Measurements from ENCODE around the gene PCDHB5. TPM values are rescaled to one million over a fixed set of nuclear protein-coding genes. Genes with fewer than 3 reads are reported as not detected.

Gene PCDHB5
- total and polyA plus RNA-seq, 2 of the 4 experiments (the other 2 are of a cell fraction), result 0.18 to 0.32 TPM

DNA sequence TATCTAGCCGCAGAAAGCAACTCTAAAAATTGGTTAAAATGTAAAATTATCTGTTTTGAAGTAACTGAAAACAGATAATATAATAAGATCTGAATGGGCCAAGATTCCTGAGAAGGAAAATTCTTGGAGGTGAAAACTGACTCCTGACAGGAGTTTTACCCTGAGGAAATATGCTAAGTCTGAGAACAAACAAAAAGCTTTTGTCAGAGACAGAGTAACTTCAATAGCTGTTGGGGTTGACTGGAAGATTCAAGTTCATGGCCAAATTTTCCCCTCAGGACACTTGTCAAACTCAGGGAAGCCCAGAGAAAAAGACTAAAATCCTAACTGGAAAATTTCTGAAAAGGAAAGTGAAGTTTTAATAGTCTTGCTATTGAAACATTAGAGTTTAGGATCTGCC, 7.7 kb upstream of the PCDHB5 start:
- no peak overlapping the region for H2BK15ac ChIP-seq (ENCODE audit: low read depth, low read length)
- H4K20me1 ChIP-seq (ENCODE audit: insufficient read depth, low read length), result no peaks in the 10 kb centered on the region
- no peak overlapping the region for H3K14ac ChIP-seq (replicated peaks; ENCODE audit: low read depth, low read length)
- DNase-seq, result no peak
- no peak overlapping the region for H3K4me2 ChIP-seq (ENCODE audit: low read depth, low read length)
- H2BK20ac ChIP-seq (ENCODE audit: low read depth, low read length), result no peak overlapping the region
- WGBS, 2 experiments (ENCODE audit: extremely low coverage in 2 of 2, insufficient read length in 1 of 2), result no CpG with 5 or more reads among the region's 1 CpG
- no peak overlapping the region for H2BK120ac ChIP-seq (ENCODE audit: low read depth, low read length)
- no peak overlapping the region for H4K91ac ChIP-seq (ENCODE audit: insufficient read depth, low read depth, low read length)
- dilution Hi-C loops (cut with HindIII; ENCODE audit: low sequenced_read_pairs, unreplicated experiment), result no loop called here
- no peak overlapping the region for H2AK9ac ChIP-seq (replicated peaks; ENCODE audit: low read depth, low read length, poor library complexity)
- no peak overlapping the region for H2AK5ac ChIP-seq (ENCODE audit: low read depth, low read length)
- no peaks in the 10 kb centered on the region for H3K36me3 ChIP-seq (ENCODE audit: control insufficient read depth, insufficient read depth, low read length)
- no peaks in the 10 kb centered on the region for H3K79me1 ChIP-seq (ENCODE audit: low read depth in 1 of 2, low read length in 2 of 2)
- no TSS peak for BruUV-seq (replicated peaks)
- H4K5ac ChIP-seq (ENCODE audit: low read depth, low read length), result no peak overlapping the region
- no peak for ATAC-seq (ENCODE audit: low read depth)
- no peak overlapping the region for H2BK5ac ChIP-seq (ENCODE audit: low read depth, low read length, poor library complexity, severe bottlenecking)
- H3K27me3 ChIP-seq (ENCODE audit: control insufficient read depth, insufficient read depth, low read length), result no peaks in the 10 kb centered on the region
- H4K8ac ChIP-seq (ENCODE audit: low read depth in 2 of 2, low read length in 2 of 2), result no peak overlapping the region
- no peak overlapping the region for H3K56ac ChIP-seq (ENCODE audit: extremely low read depth, insufficient read depth, low read length)
- no peak overlapping the region for H3K9ac ChIP-seq (ENCODE audit: low read depth, low read length)
- H3K4ac ChIP-seq (ENCODE audit: low read depth, low read length), result no peak overlapping the region
- POLR2A ChIA-PET (ENCODE audit: unreplicated experiment), result no interaction called here
- no peak overlapping the region for H3K23ac ChIP-seq (ENCODE audit: low read depth, low read length)
- no peak overlapping the region for H2AFZ ChIP-seq (replicated peaks; ENCODE audit: low read length, poor library complexity)
- H3K18ac ChIP-seq (ENCODE audit: low read depth, low read length), result no peak overlapping the region
- no peak overlapping the region for H3K27ac ChIP-seq (ENCODE audit: insufficient read depth, low read length)
- CTCF ChIA-PET, result interaction anchor here (0.5 kb wide), 1 partner anchor 104 kb away, joined by 4 read pairs; no protein-coding TSS in a partner anchor
- no peak for TF ChIP-seq RAD21 (IDR thresholded peaks at IDR 0.05; ENCODE audit: low read length)
- H3K9me1 ChIP-seq (ENCODE audit: insufficient read depth, low read length), result no peaks in the 10 kb centered on the region
- H3K9me3 ChIP-seq (ENCODE audit: control insufficient read depth, insufficient read depth, low read length), result peaks cover 7% of the 10 kb centered on the region; the same call in 1 of the 2 replicates
- H3K4me1 ChIP-seq (ENCODE audit: control insufficient read depth, insufficient read depth, low read length), result no peaks in the 10 kb centered on the region
- H3K4me3 ChIP-seq (ENCODE audit: insufficient read depth, low read depth, low read length), result no peak overlapping the region
- in situ Hi-C loops (cut with MboI; ENCODE audit: low sequenced_read_pairs), result no loop called here
- intact Hi-C loops (cut with micrococcal nuclease), result no loop called here
